PC-9 (cell line): ENCODE measurements around the gene CLEC2B.
"Not testable (repeated sequence)": the region's sequence is repeated elsewhere in the genome, so short reads cannot be mapped to it uniquely, and the experiment has no call there.

Experiments used
- EZH2 ChIP-seq: fragments of 200-600 bp; sonication (generic); IDR thresholded peaks from 2 replicates; pipeline ENCODE4 v1.8.0; 2017; ENCODE audit warnings: antibody characterized with exemption, low read depth
- TF ChIP-seq, protein P1 (sequence below): fragments of 200-600 bp; sonication (generic); conservative IDR thresholded peaks from 2 replicates; pipeline ENCODE4 v1.6.1; 2017; ENCODE audit warnings: mixed run types, antibody characterized with exemption, mild to moderate bottlenecking, moderate library complexity

DNA sequence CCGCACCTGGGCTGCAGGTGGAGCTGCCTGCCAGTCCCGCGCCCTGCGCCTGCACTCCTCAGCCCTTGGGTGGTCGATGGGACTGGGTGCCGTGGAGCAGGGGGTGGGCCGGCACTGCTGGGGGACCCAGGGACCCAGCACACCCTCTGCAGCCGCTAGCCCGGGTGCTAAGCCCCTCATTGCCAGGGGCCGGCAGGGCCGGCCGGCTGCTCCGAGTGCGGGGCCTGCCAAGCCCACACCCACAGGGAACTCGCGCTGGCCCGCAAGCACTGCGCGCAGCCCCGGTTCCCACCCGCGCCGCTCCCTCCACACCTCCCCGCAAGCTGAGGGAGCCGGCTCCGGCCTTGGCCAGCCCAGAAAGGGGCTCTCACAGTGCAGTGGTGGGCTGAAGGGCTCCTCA is 7.0 kb upstream of the CLEC2B start:
- TF ChIP-seq, protein P1, sequence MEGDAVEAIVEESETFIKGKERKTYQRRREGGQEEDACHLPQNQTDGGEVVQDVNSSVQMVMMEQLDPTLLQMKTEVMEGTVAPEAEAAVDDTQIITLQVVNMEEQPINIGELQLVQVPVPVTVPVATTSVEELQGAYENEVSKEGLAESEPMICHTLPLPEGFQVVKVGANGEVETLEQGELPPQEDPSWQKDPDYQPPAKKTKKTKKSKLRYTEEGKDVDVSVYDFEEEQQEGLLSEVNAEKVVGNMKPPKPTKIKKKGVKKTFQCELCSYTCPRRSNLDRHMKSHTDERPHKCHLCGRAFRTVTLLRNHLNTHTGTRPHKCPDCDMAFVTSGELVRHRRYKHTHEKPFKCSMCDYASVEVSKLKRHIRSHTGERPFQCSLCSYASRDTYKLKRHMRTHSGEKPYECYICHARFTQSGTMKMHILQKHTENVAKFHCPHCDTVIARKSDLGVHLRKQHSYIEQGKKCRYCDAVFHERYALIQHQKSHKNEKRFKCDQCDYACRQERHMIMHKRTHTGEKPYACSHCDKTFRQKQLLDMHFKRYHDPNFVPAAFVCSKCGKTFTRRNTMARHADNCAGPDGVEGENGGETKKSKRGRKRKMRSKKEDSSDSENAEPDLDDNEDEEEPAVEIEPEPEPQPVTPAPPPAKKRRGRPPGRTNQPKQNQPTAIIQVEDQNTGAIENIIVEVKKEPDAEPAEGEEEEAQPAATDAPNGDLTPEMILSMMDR = not testable (repeated sequence)
- TF ChIP-seq EZH2 = not testable (repeated sequence)
